GM12801 (cell line): ENCODE results near the gene IDH3A.

Experiments used
- TF ChIP-seq, protein P1 (sequence below): IDR thresholded peaks from one replicate; pipeline ENCODE4 v1.5.1; 2011; ENCODE audit warnings: control low read depth; ENCODE audit not compliant: insufficient read length; ENCODE audit errors: extremely low read depth

Gene IDH3A

GRCh38 chr15:78149068-78149804, at the start of gene IDH3A:
IDH3A (plus strand) TSS chr15:78149362; CDS start chr15:78149404, 42 bp downstream.
- TF ChIP-seq, protein P1, sequence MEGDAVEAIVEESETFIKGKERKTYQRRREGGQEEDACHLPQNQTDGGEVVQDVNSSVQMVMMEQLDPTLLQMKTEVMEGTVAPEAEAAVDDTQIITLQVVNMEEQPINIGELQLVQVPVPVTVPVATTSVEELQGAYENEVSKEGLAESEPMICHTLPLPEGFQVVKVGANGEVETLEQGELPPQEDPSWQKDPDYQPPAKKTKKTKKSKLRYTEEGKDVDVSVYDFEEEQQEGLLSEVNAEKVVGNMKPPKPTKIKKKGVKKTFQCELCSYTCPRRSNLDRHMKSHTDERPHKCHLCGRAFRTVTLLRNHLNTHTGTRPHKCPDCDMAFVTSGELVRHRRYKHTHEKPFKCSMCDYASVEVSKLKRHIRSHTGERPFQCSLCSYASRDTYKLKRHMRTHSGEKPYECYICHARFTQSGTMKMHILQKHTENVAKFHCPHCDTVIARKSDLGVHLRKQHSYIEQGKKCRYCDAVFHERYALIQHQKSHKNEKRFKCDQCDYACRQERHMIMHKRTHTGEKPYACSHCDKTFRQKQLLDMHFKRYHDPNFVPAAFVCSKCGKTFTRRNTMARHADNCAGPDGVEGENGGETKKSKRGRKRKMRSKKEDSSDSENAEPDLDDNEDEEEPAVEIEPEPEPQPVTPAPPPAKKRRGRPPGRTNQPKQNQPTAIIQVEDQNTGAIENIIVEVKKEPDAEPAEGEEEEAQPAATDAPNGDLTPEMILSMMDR: no peak

DNA sequence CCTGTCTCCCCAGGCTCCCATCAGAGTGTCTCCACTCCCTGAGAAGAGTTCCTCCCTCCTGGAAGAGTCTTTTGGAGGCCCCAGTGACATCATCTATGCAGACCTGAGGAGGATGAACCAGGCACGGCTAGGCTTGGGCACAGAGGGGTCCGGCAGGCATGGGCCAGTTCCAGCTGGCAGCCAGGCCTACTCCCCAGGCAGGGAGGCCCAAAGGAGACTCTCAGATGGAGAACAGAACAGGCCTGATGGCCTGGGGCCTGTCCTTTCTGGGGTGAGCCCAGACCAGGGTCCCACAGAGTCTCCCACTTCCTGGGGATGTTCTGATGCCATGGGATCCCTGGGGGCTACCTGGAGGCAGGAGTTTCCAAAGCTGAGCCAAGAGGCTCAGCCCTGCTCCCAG, 48.3 kb upstream of the IDH3A start:
- TF ChIP-seq, protein P1: no peak

- TF ChIP-seq, protein P1: no peak
Observed at GRCh38 chr15:78101423-78102105, 47.6 kb upstream of the IDH3A start.

- TF ChIP-seq, protein P1: no peak
Observed at GRCh38 chr15:78102211-78102610, 47.0 kb upstream of the IDH3A start.

DNA sequence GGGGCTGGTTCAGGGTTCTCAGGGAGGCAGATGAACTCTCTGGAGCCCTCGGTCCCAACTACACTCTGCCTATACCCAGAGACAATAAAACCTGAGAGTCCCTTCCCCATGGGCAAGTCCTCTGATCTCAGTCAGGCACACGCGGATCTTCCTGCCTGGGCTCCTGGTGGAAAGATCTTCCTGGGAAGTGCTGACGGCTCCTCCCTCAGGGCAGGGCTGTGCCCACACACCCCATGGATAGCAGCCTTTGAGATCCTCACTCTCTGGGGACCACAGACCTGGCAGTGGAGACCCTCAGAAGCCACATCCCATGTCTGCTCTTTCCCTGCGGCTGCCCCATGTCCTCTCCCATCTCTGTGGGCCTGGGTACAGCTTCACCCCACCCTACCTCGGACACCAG, 46.4 kb upstream of the IDH3A start:
- TF ChIP-seq, protein P1: no peak

GRCh38 chr15:78103406-78104118, 45.6 kb upstream of the IDH3A start:
- TF ChIP-seq, protein P1: no peak

- TF ChIP-seq, protein P1: no peak
Observed at GRCh38 chr15:78104119-78104479, 45.1 kb upstream of the IDH3A start.
